Brain microvascular endothelial cell (primary cell): ENCODE results near the gene HDAC7.

ENCODE experiments used
- DNase-seq: peaks from one replicate; pipeline ENCODE4 v3.0.0-alpha.2; 2020
- H3K27ac ChIP-seq: fragments of 250-450 bp; sonication (Bioruptor Pico); 2 replicates; pipeline ENCODE4 v1.5.1; 2020; ENCODE audit warnings: mild to moderate bottlenecking, moderate library complexity
- H3K27me3 ChIP-seq: fragments of 250-450 bp; sonication (Bioruptor Pico); replicated peaks from 2 replicates; pipeline ENCODE4 v1.5.1; 2020; ENCODE audit warnings: mild to moderate bottlenecking
- H3K36me3 ChIP-seq: fragments of 250-450 bp; sonication (Bioruptor Pico); replicated peaks from 2 replicates; pipeline ENCODE4 v1.5.1; 2020; ENCODE audit warnings: mild to moderate bottlenecking
- H3K4me3 ChIP-seq: 2 replicates; pipeline ENCODE4 v1.5.1; 2011; ENCODE audit warnings: low read depth, mild to moderate bottlenecking, control low read depth, low read length, moderate library complexity
- CTCF ChIP-seq: IDR thresholded peaks from 2 replicates; pipeline ENCODE4 v1.5.1; 2011; ENCODE audit warnings: low read depth, mild to moderate bottlenecking, moderate library complexity, low read length, control low read depth, inconsistent platforms; ENCODE audit errors: missing control alignments
- in situ Hi-C: cut with HindIII; loops from 2 replicates; pipeline ENCODE4 v1.10.0; 2017; ENCODE audit warnings: low sequenced_read_pairs, low pct_ligation_motif_present

Gene HDAC7

GRCh38 chr12:47763481-47764346, 56.0 kb downstream of the HDAC7 start:
- no peak overlapping the region for H3K27ac ChIP-seq
- TF ChIP-seq CTCF = no peak
- DNase-seq = no peak
- no peaks in the 10 kb centered on the region for H3K36me3 ChIP-seq
- in situ Hi-C loops = no loop called here
- no peaks in the 10 kb centered on the region for H3K27me3 ChIP-seq
- H3K4me3 ChIP-seq = no peak overlapping the region

GRCh38 chr12:47762850-47763465, 56.7 kb downstream of the HDAC7 start:
- no peak overlapping the region for H3K4me3 ChIP-seq
- TF ChIP-seq CTCF = no peak
- DNase-seq = no peak
- no peak overlapping the region for H3K27ac ChIP-seq
- H3K36me3 ChIP-seq = no peaks in the 10 kb centered on the region
- H3K27me3 ChIP-seq = no peaks in the 10 kb centered on the region
- in situ Hi-C loops = no loop called here

- H3K27ac ChIP-seq = peak within 1 kb of the TSS; percentile 28
- peak; percentile 67 for DNase-seq
- in situ Hi-C loops = no loop called here
Observed at GRCh38 chr12:47758834-47759690, 60.6 kb downstream of the HDAC7 start, which contains the start of gene RAPGEF3. TSS of gene RAPGEF3 (minus strand) at chr12:47758880. CDS start at chr12:47758556, 324 bp downstream.

GRCh38 chr12:47758584-47758833, 61.2 kb downstream of the HDAC7 start:
- Histone ChIP-seq H3K36me3 (no peaks in the 10 kb centered on the region), H3K27me3 (no peaks in the 10 kb centered on the region), H3K27ac (no peak overlapping the region), H3K4me3 (peak overlapping the region; percentile 63)
- in situ Hi-C loops = no loop called here
- DNase-seq = no peak
- no peak for TF ChIP-seq CTCF

More at GRCh38 chr12:47758834-47759690, 60.6 kb downstream of the HDAC7 start, which contains the start of gene RAPGEF3:
- TF ChIP-seq CTCF = peak; percentile 70
- H3K4me3 ChIP-seq = peak within 1 kb of the TSS; percentile 63
- H3K27me3 ChIP-seq = no peaks in the 10 kb centered on the region
- no peaks in the 10 kb centered on the region for H3K36me3 ChIP-seq

- Histone ChIP-seq H3K27ac (no peak overlapping the region), H3K36me3 (no peaks in the 10 kb centered on the region), H3K4me3 (peak overlapping the region; percentile 63), H3K27me3 (no peaks in the 10 kb centered on the region)
- DNase-seq = no peak
- in situ Hi-C loops = no loop called here
- no peak for TF ChIP-seq CTCF
Observed at GRCh38 chr12:47757840-47758583, 61.7 kb downstream of the HDAC7 start.
